LNCaP clone FGC (cell line): ENCODE measurements around the gene COL13A1.

Experiments used
- DNase-seq: peaks from one replicate; pipeline ENCODE4 v3.0.0-alpha.2; 2011; ENCODE audit warnings: low read depth
- H3K4me3 ChIP-seq: 2 replicates; pipeline ENCODE4 v1.5.1; 2011; ENCODE audit warnings: mild to moderate bottlenecking, low read depth, low read length, control low read depth
- CTCF ChIP-seq: IDR thresholded peaks from 2 replicates; pipeline ENCODE4 v1.5.1; 2012; ENCODE audit warnings: mild to moderate bottlenecking; ENCODE audit not compliant: control insufficient read depth, insufficient read depth; ENCODE audit errors: extremely low read depth

Gene COL13A1

GRCh38 chr10:69863580-69863979, 61.9 kb downstream of the COL13A1 start:
- no peak for TF ChIP-seq CTCF
- no peak for DNase-seq
- no peak overlapping the region for H3K4me3 ChIP-seq

GRCh38 chr10:69864321-69864720, 62.6 kb downstream of the COL13A1 start:
- DNase-seq: no peak
- H3K4me3 ChIP-seq: no peak overlapping the region

GRCh38 chr10:69865450-69865849, 63.7 kb downstream of the COL13A1 start:
- no peak for TF ChIP-seq CTCF
- H3K4me3 ChIP-seq: no peak overlapping the region
- DNase-seq: no peak

More at GRCh38 chr10:69864321-69864720, 62.6 kb downstream of the COL13A1 start:
- no peak for TF ChIP-seq CTCF

GRCh38 chr10:69866246-69866687, 64.6 kb downstream of the COL13A1 start:
- DNase-seq: no peak
- H3K4me3 ChIP-seq: no peak overlapping the region
- no peak for TF ChIP-seq CTCF

- no peak for DNase-seq
- no peak for TF ChIP-seq CTCF
- no peak overlapping the region for H3K4me3 ChIP-seq
Measured at GRCh38 chr10:69866688-69867461, 65.2 kb downstream of the COL13A1 start.

- no peak for DNase-seq
- TF ChIP-seq CTCF: no peak
- no peak overlapping the region for H3K4me3 ChIP-seq
Measured at GRCh38 chr10:69867699-69868558, 66.2 kb downstream of the COL13A1 start.
